ENCODE results near the gene PLCL1.
A peak's percentile ranks its signal among the peaks of the same experiment; 100 is the strongest.

The PLCL1 gene

DNA sequence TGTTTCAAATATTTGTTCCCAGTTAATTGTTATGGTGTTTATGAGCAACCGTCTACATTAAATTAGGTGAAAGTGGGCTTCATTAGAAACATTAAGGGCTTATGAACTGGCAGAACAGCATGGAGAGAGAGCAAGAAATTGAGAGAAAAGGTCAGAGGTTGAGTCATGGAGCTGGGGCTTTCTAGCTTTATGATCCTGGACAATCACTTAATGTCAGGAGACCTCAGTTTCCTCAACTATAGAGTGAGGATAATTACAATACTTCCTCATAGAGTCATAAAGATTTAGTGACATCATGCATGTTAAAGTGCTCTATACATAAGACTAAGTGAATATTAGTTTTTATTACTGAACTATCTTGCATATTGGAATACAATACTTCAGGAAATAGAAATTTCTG is 83.9 kb downstream of the PLCL1 start:
- no peak for DNase-seq

DNA sequence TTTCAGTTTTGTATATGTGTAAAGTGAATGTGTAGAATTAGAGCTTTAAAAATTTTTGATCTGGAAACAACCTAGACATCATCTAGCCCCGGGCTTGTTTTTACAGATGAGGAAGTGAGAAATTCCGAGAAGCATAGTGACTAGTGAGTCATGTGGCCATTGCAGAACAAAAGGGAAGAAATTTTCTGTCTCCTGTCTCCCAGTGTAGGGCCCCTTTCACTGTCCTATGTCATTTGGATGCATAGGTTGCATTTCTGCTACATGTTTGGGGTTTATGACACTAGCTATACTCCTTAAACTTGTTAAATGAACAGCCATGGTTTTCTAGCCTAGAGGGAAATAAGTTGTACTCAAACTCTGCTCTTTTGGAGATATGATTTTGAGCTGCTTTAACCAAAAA is 84.6 kb downstream of the PLCL1 start:
- peak; percentile 7 for DNase-seq

- no peak for DNase-seq
Measured at GRCh38 chr2:197890168-197890567, 85.8 kb downstream of the PLCL1 start.

DNA sequence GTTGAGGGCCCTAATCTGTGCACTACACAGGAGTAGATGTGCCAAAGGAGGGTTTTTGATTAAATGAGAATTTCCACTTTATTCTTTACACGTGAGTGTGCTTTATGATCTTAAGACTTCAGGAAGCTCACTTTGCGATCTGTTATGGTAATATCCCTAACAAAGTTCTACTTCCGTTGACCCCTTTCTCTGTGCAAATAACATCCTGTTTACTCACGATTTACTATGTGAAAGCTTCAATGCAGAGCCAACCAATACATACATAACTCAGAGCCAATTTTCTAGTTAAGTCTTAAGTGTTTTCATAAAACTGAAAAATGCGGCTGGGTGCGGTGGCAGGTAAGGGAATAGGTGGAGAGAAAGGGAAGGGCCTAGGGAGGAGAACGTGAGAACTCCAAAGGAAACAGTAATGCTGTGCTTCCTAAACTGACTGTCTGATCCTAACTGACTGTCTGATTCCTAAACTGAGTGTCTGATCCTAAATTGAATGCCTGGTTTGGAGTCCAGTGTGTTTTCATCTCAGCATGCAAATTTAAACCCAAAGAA is 87.6 kb downstream of the PLCL1 start:
- no peak for DNase-seq

GRCh38 chr2:197893403-197894177 is 89.2 kb downstream of the PLCL1 start:
- DNase-seq, result no peak

- no peak for DNase-seq
Measured at GRCh38 chr2:197894751-197895274, 90.4 kb downstream of the PLCL1 start.

- DNase-seq, result no peak
Measured at GRCh38 chr2:197897960-197898678, 93.7 kb downstream of the PLCL1 start.

GRCh38 chr2:197904446-197904845 is 100.1 kb downstream of the PLCL1 start:
- DNase-seq, result no peak

GRCh38 chr2:197908156-197908555 is 103.8 kb downstream of the PLCL1 start:
- no peak for DNase-seq

- no peak for DNase-seq
Measured at GRCh38 chr2:197908990-197909776, 104.8 kb downstream of the PLCL1 start.

DNA sequence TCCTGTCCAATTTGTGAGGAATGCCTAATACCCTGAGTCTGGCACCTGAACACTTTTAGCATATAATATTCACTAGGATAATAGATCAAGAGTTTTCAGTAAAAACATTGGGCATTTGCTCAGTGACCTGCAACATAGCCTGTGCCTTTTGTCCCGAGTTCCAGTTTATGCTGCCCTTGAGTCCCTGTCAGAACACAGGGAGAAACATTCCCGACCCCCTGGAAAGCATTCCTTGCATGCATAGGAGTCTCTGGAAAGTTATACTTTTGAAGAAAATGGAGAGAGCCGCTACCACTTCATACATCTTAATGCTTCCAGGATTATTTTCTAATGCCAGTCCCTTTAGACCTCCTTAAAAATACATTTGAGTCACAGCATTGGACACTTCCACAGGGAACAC is 107.3 kb downstream of the PLCL1 start:
- no peak for DNase-seq

- no peak for DNase-seq
Measured at GRCh38 chr2:197913084-197913483, 108.7 kb downstream of the PLCL1 start.

- no peak for DNase-seq
Measured at GRCh38 chr2:197914778-197915177, 110.4 kb downstream of the PLCL1 start.

DNA sequence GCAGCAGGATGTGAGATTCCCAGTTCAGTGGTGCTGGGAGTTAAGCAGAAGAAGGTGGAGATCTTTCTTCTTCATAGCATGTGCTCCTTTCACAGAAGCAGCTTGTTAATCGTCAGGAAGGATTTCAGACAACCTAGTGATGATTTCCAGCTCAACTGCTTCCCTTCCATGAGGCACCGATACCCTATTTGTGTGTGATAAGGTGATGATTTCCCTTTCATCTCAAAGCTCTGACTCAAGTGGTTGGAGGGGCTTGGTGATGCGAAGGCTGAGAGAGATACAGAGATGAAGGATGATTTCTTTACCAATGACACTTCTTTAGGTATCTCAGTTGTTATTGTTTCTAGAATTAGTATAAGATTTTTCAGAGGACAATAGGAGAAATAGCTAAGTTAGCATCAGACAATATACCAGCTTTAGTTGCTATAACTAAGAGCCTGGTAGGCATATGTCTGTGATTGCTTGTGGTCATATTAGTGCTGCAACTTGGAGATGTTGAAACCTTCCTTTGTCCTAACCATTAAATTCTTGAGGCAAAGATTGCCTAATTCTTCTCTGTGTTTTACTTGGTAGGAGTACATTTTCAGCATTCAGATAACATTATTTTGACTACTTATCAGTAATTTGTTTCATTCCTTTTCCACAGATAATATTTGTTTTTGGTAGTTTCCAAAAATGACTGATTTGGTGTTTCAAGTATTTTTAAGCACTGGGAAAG is 111.3 kb downstream of the PLCL1 start:
- DNase-seq, result no peak

DNA sequence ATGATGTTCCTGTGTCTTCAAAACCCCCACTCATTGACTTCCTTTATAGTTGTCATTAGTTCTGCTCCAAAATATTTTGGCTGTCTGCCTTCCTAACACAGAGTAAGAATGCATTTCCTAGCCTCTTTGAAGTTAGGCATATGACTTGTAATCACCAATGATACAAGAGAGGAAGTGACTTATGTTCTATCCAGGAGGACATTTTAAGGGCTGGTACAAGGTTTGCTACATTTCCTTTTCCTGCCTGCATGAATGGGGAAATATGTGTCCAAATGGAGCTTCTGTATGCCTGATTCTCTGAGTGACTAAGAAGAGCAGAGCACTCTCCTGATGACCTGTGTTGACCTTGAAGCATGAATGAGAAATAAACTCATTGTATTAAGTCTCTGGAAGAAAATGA is 115.1 kb downstream of the PLCL1 start:
- no peak for DNase-seq

DNA sequence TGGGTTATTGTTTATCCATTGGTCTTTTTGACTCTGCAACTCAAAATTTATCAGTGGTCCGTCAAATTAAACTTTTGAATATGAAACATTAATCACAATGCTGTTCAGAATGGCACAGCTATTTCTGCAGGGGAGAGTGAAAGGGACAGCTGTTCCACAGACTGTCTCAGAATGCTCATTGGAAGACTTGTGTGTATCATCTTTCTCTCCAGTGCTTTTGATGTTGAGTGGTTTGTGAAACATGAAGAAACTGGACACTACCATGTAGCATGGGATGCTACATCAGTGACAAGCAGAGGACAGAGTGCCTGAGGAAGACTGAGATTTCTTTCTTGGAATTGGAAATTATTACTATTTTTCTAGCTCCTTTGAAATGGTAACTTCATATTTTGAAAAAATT is 115.7 kb downstream of the PLCL1 start:
- DNase-seq, result no peak

DNA sequence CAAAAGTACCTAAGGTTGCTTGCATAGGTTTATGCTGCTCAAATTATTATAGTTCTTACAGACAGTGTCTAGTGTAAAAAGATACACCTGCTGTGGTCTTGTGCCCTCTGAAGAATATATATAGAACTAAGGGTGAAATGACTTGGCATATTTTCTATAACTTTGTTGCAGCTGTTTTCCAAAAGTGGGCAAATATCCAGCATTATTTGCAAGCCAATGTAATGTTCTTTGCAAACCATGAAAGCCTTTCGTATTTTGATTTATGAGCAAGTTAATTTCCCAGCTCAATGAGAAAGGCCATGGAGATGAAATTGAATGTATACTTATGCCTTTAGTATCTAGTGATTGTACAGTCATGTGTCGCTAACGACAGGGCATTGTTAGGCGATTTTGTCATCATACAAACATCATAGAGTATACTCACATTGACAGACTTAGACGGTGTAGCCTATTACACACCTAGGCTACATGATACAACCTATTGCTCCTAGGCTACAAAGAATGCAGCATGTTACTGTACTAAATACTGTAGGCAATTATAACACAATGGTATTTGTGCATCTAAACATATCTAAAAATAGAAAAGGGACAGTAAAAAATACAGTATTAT is 116.3 kb downstream of the PLCL1 start:
- DNase-seq, result no peak

DNA sequence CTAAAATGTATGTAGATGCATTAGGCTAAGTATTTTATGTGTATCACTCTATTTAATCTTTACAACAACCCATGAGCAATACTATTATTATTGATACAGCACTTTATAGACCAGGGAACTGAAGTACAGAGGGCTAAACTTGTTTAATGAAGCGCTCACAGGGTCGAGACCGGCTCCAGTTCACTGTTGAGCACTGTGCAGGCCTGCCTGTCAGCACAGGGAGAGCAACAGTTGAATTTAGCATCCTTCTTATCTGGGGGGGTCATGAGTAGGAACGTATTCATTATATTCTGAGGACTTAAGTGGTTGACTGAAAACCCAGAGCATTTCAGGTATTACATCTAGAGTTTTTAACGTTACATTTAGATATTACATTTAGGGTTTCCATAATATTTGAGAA is 120.1 kb downstream of the PLCL1 start:
- DNase-seq, result no peak

GRCh38 chr2:197925204-197925603 is 120.8 kb downstream of the PLCL1 start:
- DNase-seq, result no peak

GRCh38 chr2:197925976-197926375 is 121.6 kb downstream of the PLCL1 start:
- no peak for DNase-seq

GRCh38 chr2:197926673-197927072 is 122.3 kb downstream of the PLCL1 start:
- DNase-seq, result no peak

GRCh38 chr2:197927994-197928393 is 123.6 kb downstream of the PLCL1 start:
- DNase-seq, result no peak
